IPS-15b (cell line): ENCODE measurements around the gene THEM5.
"Not testable (repeated sequence)": the region's sequence is repeated elsewhere in the genome, so short reads cannot be mapped to it uniquely, and the experiment has no call there.

Experiments used
- H3K27me3 ChIP-seq: one replicate; pipeline ENCODE4 v1.6.1; 2013; ENCODE audit warnings: low read length; ENCODE audit not compliant: control insufficient read depth, insufficient read depth
- H3K36me3 ChIP-seq: one replicate; pipeline ENCODE4 v1.6.1; 2013; ENCODE audit warnings: low read length; ENCODE audit not compliant: control insufficient read depth, insufficient read depth
- H3K4me1 ChIP-seq: one replicate; pipeline ENCODE4 v1.6.1; 2013; ENCODE audit warnings: mild to moderate bottlenecking, low read length; ENCODE audit not compliant: control insufficient read depth, insufficient read depth
- H3K4me3 ChIP-seq: one replicate; pipeline ENCODE4 v1.5.1; 2013; ENCODE audit warnings: low read depth, low read length
- H3K9ac ChIP-seq: one replicate; pipeline ENCODE4 v1.6.1; 2013; ENCODE audit warnings: low read depth, mild to moderate bottlenecking, low read length
- H3K9me3 ChIP-seq: one replicate; pipeline ENCODE4 v1.6.1; 2013; ENCODE audit warnings: mild to moderate bottlenecking, low read length; ENCODE audit not compliant: control insufficient read depth, insufficient read depth

The THEM5 gene

GRCh38 chr1:151864411-151864810 lies 10.9 kb upstream of the THEM5 start:
- Histone ChIP-seq H3K4me3 (no peak overlapping the region), H3K9ac (no peak overlapping the region), H3K36me3 (no peaks in the 10 kb centered on the region), H3K27me3 (peaks cover 37% of the 10 kb centered on the region), H3K4me1 (peaks cover 16% of the 10 kb centered on the region), H3K9me3 (no peaks in the 10 kb centered on the region)

DNA sequence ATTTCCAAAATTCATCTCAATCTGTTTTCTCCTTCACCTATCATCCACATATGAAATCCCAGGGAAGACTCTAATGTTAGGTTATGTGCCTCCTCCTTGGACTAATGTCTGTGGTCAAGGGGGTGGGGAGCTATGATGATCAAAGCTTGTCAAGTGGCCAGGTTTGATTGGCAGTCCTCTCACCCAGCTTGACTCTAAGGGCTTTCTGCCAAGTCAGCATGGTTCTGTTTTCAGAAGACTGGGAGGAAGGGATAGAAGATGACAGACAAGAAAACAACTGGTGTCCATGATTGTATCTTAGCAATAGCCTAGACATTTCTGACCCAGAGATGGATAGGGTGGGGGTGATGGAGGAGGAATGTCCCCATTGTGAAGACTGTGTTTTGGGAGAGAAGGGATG lies 9.1 kb upstream of the THEM5 start:
- no peak overlapping the region for H3K9ac ChIP-seq
- no peaks in the 10 kb centered on the region for H3K9me3 ChIP-seq
- peaks cover 55% of the 10 kb centered on the region for H3K27me3 ChIP-seq
- peaks cover 16% of the 10 kb centered on the region for H3K4me1 ChIP-seq
- no peaks in the 10 kb centered on the region for H3K36me3 ChIP-seq
- H3K4me3 ChIP-seq: no peak overlapping the region

DNA sequence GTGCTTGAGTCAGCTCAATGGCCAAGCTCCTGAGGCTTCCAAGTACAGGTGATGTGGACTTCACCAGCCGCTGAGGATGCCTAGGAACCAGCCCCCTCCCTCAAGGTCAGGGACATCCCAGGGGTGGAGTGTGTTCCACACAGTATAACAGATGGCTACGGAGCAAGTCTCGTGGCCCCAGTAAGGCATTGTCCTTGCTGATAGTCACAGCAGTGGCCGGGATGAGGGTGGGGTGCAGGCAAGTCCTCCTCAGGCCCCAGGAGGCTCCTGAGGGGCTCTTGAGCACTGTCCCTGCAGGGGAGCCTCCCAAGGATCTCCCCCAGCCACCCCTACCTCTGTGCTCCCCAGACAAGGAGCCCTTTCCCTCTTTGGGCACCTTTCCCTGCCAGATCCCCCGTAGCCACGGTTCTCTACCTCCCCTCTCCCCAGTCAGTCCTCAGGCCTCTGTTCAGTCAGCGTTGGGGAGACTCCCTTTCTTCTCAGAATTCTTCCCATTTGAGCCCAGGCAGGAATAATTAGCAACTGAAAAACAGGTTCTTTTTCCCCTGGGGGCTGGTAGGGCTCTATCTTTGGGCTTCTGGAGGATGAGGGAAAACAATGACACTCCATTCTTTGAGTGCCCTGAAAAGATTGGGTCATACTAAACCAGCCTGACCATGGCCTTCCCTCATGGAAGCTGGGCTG lies 7.1 kb upstream of the THEM5 start:
- H3K27me3 ChIP-seq: peaks cover 61% of the 10 kb centered on the region
- no peaks in the 10 kb centered on the region for H3K36me3 ChIP-seq
- peaks cover 16% of the 10 kb centered on the region for H3K4me1 ChIP-seq
- H3K4me3 ChIP-seq: peak overlapping the region; percentile 16
- no peaks in the 10 kb centered on the region for H3K9me3 ChIP-seq
- no peak overlapping the region for H3K9ac ChIP-seq

DNA sequence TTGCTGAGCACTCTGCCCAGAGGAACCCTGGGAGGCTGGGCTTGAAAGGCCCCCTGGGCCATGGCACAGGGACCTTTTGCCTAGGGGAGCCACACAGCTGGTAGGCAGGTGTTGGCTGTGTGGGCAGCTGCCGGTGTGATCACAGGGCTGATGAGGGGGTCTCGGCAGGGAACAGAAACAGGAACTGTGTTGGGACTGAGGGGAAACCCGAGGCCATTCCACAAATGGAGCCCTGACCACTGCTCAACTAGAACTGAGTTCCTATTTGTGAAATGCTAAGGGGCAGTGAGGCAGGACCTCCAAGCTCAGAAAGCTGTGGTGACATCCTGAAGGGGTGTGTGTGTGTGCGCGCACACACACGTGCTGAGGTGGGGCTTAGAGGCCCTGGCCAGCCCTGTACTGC lies 6.4 kb upstream of the THEM5 start:
- H3K9ac ChIP-seq: no peak overlapping the region
- peaks cover 59% of the 10 kb centered on the region for H3K27me3 ChIP-seq
- H3K4me3 ChIP-seq: no peak overlapping the region
- H3K4me1 ChIP-seq: peaks cover 16% of the 10 kb centered on the region
- no peaks in the 10 kb centered on the region for H3K9me3 ChIP-seq
- no peaks in the 10 kb centered on the region for H3K36me3 ChIP-seq

DNA sequence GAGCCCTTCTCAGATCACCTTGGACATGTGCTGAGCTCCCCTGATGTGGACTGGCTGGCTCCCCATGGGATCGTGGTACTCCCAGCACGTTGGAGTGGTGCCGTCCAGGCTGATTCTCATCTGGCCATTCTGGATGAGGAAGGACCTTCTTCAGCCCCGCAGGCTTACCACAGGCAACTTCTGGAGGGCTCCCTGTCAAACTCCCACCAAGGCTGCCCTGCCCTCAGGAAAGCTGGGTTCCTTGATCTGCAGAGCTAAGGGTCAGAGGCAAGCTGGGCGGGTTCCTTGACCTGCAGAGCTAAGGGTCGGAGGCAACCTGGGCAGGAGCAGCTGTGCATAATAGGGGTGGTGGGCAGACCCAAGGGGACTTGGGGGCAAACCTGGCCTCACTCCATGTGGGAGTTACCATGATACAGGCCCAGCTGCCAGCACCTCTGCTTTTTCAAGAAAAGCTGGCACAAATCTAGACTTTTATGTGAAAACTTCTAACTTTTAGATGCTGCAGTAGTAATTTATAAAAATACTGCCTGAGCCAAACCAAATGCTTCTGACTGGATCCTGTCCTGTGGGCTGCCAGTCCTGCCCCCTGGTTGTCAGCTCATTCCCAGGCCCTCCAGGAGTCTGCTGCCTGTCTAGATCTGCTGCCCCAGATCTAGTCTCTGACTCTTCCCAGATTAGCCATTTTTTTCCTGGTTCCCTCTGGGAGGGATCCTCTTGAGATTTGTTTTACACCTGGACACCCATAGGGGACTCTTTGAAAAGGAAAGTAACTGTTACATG lies 5.6 kb upstream of the THEM5 start:
- H3K4me3 ChIP-seq: no peak overlapping the region
- no peaks in the 10 kb centered on the region for H3K36me3 ChIP-seq
- H3K27me3 ChIP-seq: peaks cover 51% of the 10 kb centered on the region
- peaks cover 16% of the 10 kb centered on the region for H3K4me1 ChIP-seq
- H3K9me3 ChIP-seq: no peaks in the 10 kb centered on the region
- no peak overlapping the region for H3K9ac ChIP-seq

DNA sequence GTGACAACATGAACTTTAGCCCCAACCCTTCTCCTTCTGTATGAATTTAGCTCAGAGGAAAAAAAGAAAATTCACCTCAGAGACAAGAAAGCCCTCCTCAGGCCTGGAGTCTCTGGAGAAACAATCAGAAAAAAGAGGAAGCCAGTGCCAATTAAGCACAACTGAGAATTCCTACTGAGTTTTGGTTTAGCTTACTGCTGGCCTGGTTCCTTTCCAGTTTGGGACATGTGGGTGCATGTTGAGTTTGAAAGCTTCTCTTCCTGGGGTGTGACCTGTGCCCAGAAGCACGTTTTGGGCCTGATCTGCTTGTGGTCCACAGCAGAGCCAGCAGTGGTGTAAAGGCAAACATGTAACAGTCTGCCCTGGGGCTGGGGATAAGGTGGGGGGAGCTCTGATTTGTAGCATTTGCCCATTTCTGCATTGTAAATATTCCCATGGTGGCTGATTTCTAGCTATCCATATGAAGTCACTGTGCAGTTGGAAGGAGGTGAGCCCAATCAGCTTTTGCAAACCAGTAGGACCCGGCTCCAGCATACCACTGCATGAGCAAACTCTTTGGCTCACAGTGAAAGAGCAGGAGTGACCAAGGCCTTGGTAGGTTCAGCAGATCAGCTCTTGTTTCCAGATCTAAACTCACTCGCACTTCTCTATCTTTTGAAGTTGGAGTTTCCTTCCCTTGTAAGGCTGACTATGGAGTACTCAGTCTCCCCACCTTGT lies 4.7 kb upstream of the THEM5 start:
- Histone ChIP-seq H3K27me3 (peaks cover 51% of the 10 kb centered on the region), H3K36me3 (no peaks in the 10 kb centered on the region), H3K4me1 (peaks cover 16% of the 10 kb centered on the region)

GRCh38 chr1:151855933-151856332 lies 2.4 kb upstream of the THEM5 start:
- H3K4me3 ChIP-seq: no peak overlapping the region
- H3K4me1 ChIP-seq: peaks cover 12% of the 10 kb centered on the region
- no peak overlapping the region for H3K9ac ChIP-seq
- no peaks in the 10 kb centered on the region for H3K9me3 ChIP-seq
- peaks cover 35% of the 10 kb centered on the region for H3K27me3 ChIP-seq
- H3K36me3 ChIP-seq: no peaks in the 10 kb centered on the region

More for the DNA sequence above, 4.7 kb upstream of the THEM5 start:
- H3K4me3 ChIP-seq: no peak overlapping the region
- H3K9ac ChIP-seq: no peak overlapping the region
- no peaks in the 10 kb centered on the region for H3K9me3 ChIP-seq

- not testable (repeated sequence) for H3K4me3 ChIP-seq, H3K36me3 ChIP-seq, H3K9me3 ChIP-seq, H3K9ac ChIP-seq
- H3K4me1 ChIP-seq: peaks cover 10% of the 10 kb centered on the region
- peaks cover 35% of the 10 kb centered on the region for H3K27me3 ChIP-seq
These were observed 2.0 kb upstream of the THEM5 start for GRCh38 chr1:151855516-151855915.

- H3K9me3 ChIP-seq: no peaks in the 10 kb centered on the region
- H3K4me1 ChIP-seq: peaks cover 2% of the 10 kb centered on the region
- H3K4me3 ChIP-seq: no peak overlapping the region
- H3K9ac ChIP-seq: no peak overlapping the region
- no peaks in the 10 kb centered on the region for H3K36me3 ChIP-seq
- peaks cover 26% of the 10 kb centered on the region for H3K27me3 ChIP-seq
These were observed 1.1 kb upstream of the THEM5 start for GRCh38 chr1:151854658-151855057.

DNA sequence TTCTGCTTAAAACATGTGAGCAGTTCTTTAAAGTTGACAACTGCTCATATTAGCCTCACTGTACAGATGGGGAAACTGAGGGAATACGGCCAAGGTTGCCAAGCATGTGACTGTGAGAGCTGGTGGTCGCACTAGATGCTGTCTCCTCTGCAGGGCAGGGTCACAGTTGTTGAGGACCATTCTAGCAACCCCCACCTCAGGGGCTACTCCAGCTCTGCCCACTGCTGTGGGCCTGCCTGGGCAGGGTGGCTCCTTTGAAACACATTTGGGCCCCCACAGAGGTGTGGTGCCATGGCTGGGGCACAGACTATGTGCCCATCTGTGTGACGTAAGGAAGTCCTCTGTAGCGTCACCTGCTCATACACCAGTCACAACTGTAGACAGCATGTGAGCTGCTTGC lies 779 bp downstream of the THEM5 start:
- Histone ChIP-seq H3K4me1 (peaks cover 3% of the 10 kb centered on the region), H3K27me3 (peaks cover 9% of the 10 kb centered on the region), H3K4me3 (no peak overlapping the region), H3K9me3 (no peaks in the 10 kb centered on the region), H3K9ac (no peak overlapping the region), H3K36me3 (no peaks in the 10 kb centered on the region)

DNA sequence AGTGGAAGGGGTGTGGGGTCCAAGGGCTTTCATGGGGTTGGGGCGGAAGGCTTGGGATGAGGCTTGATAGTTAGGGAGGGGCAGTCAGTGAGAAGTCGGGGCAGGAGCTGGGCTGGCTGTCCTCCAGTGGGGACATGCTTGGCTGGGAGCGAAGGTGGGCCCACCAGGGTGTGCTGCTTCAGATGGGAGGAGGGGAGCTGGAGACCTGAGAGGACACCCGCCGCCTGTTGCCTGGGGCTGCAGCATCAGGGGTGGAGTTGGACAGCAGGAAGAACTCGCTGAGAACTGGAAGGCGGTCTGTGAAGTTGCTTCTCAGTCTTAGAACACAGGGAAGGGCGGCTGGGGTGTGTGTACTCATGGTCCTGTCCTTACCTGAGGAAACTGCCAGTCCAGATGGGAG lies 1.6 kb downstream of the THEM5 start:
- Histone ChIP-seq H3K4me3 (no peak overlapping the region), H3K4me1 (peaks cover 3% of the 10 kb centered on the region), H3K27me3 (peaks cover 2% of the 10 kb centered on the region), H3K9me3 (no peaks in the 10 kb centered on the region), H3K9ac (no peak overlapping the region), H3K36me3 (no peaks in the 10 kb centered on the region)
